Mesenchymal stem cell (in vitro differentiated cells and primary cell): ENCODE measurements around the gene PYGO2. TPM values are rescaled to one million over a fixed set of nuclear protein-coding genes. Genes with fewer than 3 reads are reported as not detected.
A peak's percentile ranks its signal among the peaks of the same experiment; 100 is the strongest.

Experiments
- DNase-seq: peaks from one replicate; pipeline ENCODE4 v3.0.0-alpha.2; 2013
- H2AFZ ChIP-seq: one replicate; pipeline ENCODE4 v1.6.1; 2013; ENCODE audit warnings: low read depth, mild to moderate bottlenecking, control low read depth, inconsistent platforms, low read length, moderate library complexity
- H2AK5ac ChIP-seq: 2 replicates; pipeline ENCODE4 v1.6.1; 2013; ENCODE audit warnings: low read length, moderate library complexity, mild to moderate bottlenecking, inconsistent platforms; ENCODE audit not compliant: severe bottlenecking
- H2BK120ac ChIP-seq: one replicate; pipeline ENCODE4 v1.6.1; 2013; ENCODE audit warnings: low read depth, mild to moderate bottlenecking, inconsistent platforms, low read length, moderate library complexity
- H2BK12ac ChIP-seq, 2 experiments: one replicate each; pipeline ENCODE4 v1.6.1; 2013; ENCODE audit warnings: inconsistent platforms in 2 of 2, low read length in 2 of 2, mild to moderate bottlenecking in 2 of 2, moderate library complexity in 2 of 2, control low read depth in 1 of 2
- H2BK15ac ChIP-seq: one replicate; pipeline ENCODE4 v1.6.1; 2013; ENCODE audit warnings: mild to moderate bottlenecking, low read depth, inconsistent platforms; ENCODE audit not compliant: poor library complexity, severe bottlenecking
- H2BK5ac ChIP-seq: 2 replicates; pipeline ENCODE4 v1.6.1; 2013; ENCODE audit warnings: low read depth, mild to moderate bottlenecking, low read length, control low read depth, inconsistent platforms; ENCODE audit not compliant: poor library complexity, severe bottlenecking
- H3K14ac ChIP-seq, 2 experiments: one replicate each; pipeline ENCODE4 v1.6.1; 2013; ENCODE audit warnings: inconsistent platforms in 2 of 2, low read length in 2 of 2, control low read depth in 1 of 2, mild to moderate bottlenecking in 1 of 2, moderate library complexity in 1 of 2
- H3K18ac ChIP-seq, 2 experiments: one replicate each; pipeline ENCODE4 v1.6.1; 2013; ENCODE audit warnings: inconsistent platforms in 2 of 2, low read length in 2 of 2, control low read depth in 1 of 2, low read depth in 1 of 2, mild to moderate bottlenecking in 1 of 2
- H3K23ac ChIP-seq, 2 experiments: one replicate each; pipeline ENCODE4 v1.6.1; 2013; ENCODE audit warnings: inconsistent platforms in 2 of 2, low read length in 2 of 2, mild to moderate bottlenecking in 2 of 2, moderate library complexity in 2 of 2, control low read depth in 1 of 2
- H3K27ac ChIP-seq: 2 replicates; pipeline ENCODE4 v1.5.1; 2013; ENCODE audit warnings: mild to moderate bottlenecking, moderate library complexity, low read length, control low read depth, inconsistent platforms; ENCODE audit not compliant: poor library complexity, severe bottlenecking
- H3K27me3 ChIP-seq, 2 experiments: 2 replicates each; pipeline versions ENCODE4 v1.6.1 to v1.7.0; 2013; ENCODE audit warnings: low read length in 2 of 2, mild to moderate bottlenecking in 2 of 2, moderate library complexity in 2 of 2, control low read depth in 1 of 2, inconsistent platforms in 1 of 2; ENCODE audit not compliant: control insufficient read depth in 1 of 2, insufficient read depth in 1 of 2
- H3K36me3 ChIP-seq, 2 experiments: 2 replicates each; pipeline versions ENCODE4 v1.6.1 to v1.7.0; 2013; ENCODE audit warnings: low read length in 2 of 2, control low read depth in 1 of 2, inconsistent platforms in 1 of 2, low read depth in 1 of 2, mild to moderate bottlenecking in 1 of 2; ENCODE audit not compliant: insufficient read depth in 2 of 2, control insufficient read depth in 1 of 2
- H3K4ac ChIP-seq, 2 experiments: one replicate each; pipeline ENCODE4 v1.6.1; 2013; ENCODE audit warnings: inconsistent platforms in 2 of 2, low read length in 2 of 2, mild to moderate bottlenecking in 2 of 2, moderate library complexity in 2 of 2, control low read depth in 1 of 2, low read depth in 1 of 2
- H3K4me1 ChIP-seq: 2 replicates; pipeline ENCODE4 v1.6.1; 2013; ENCODE audit warnings: low read depth, low read length, control low read depth; ENCODE audit not compliant: control insufficient read depth, insufficient read depth
- H3K4me2 ChIP-seq: 2 replicates; pipeline ENCODE4 v1.6.1; 2013; ENCODE audit warnings: low read length, mild to moderate bottlenecking, inconsistent platforms; ENCODE audit not compliant: poor library complexity, severe bottlenecking
- H3K4me3 ChIP-seq, 2 experiments: 2 replicates each; pipeline versions ENCODE4 v1.5.1 to v1.7.0; 2013; ENCODE audit warnings: low read length in 2 of 2, mild to moderate bottlenecking in 2 of 2, control low read depth in 1 of 2, low read depth in 1 of 2; ENCODE audit not compliant: insufficient read depth in 1 of 2
- H3K79me1 ChIP-seq: replicated peaks from 2 replicates; pipeline ENCODE4 v1.6.1; 2013; ENCODE audit warnings: mild to moderate bottlenecking, control low read depth, low read length, inconsistent platforms; ENCODE audit not compliant: poor library complexity, severe bottlenecking
- H3K9ac ChIP-seq: 2 replicates; pipeline ENCODE4 v1.7.0; 2013; ENCODE audit warnings: mild to moderate bottlenecking, low read length, moderate library complexity
- H3K9me3 ChIP-seq: 2 replicates; pipeline ENCODE4 v1.7.0; 2013; ENCODE audit warnings: mild to moderate bottlenecking, low read length; ENCODE audit not compliant: control insufficient read depth
- H4K8ac ChIP-seq: one replicate; pipeline ENCODE4 v1.6.1; 2013; ENCODE audit warnings: inconsistent platforms, mild to moderate bottlenecking, low read length, moderate library complexity
- H4K91ac ChIP-seq: one replicate; pipeline ENCODE4 v1.6.1; 2013; ENCODE audit warnings: mild to moderate bottlenecking, low read length, inconsistent platforms
- WGBS: methylation state at CpG from one replicate; pipeline ENCODE4 v1.1.7; 2013; ENCODE audit warnings: mixed read lengths; 5-methylcytosine and 5-hydroxymethylcytosine counted together
- polyA plus RNA-seq, 2 experiments: library from polyadenylated mRNA; stranded (reverse); fragments of 200-250 nt; gene quantifications; one replicate each; pipeline ENCODE4 v1.2.3, GENCODE V29; 2013

The PYGO2 gene
- polyA plus RNA-seq (2013, experiment 1 of 2): 16.1 TPM
- 15.3 TPM for polyA plus RNA-seq (2013, experiment 2 of 2)

GRCh38 chr1:154961207-154962155, at the start of gene PYGO2:
TSS of gene PYGO2 (minus strand) at chr1:154961782. CDS start at chr1:154961576, 206 bp downstream.
- peak within 1 kb of the TSS; percentile 76 for H2AK5ac ChIP-seq
- peak within 1 kb of the TSS; percentile 91 for H2BK15ac ChIP-seq
- H3K14ac ChIP-seq: peak within 1 kb of the TSS in 1 of 2 experiments; percentile 99
- peaks cover 27% of the 10 kb centered on the region for H3K4me1 ChIP-seq
- H2BK120ac ChIP-seq: peak within 1 kb of the TSS; percentile 93
- H3K27me3 ChIP-seq: no peaks in the 10 kb centered on the region
- H4K91ac ChIP-seq: peak within 1 kb of the TSS; percentile 99
- H3K9ac ChIP-seq: peak within 1 kb of the TSS; percentile 96
- H3K27ac ChIP-seq: peak within 1 kb of the TSS; percentile 89
- H3K79me1 ChIP-seq: peaks cover 18% of the 10 kb centered on the region
- H3K23ac ChIP-seq: peak within 1 kb of the TSS in 1 of 2 experiments; percentile 97
- H3K9me3 ChIP-seq: no peaks in the 10 kb centered on the region
- H2AFZ ChIP-seq: peak within 1 kb of the TSS; percentile 66
- WGBS: 1% methylated on average over 87 of the region's 93 CpGs
- peak within 1 kb of the TSS; percentile 97 for H2BK5ac ChIP-seq
- peak within 1 kb of the TSS; percentile 96 to 100 for H3K18ac ChIP-seq
- peak within 1 kb of the TSS in 1 of 2 experiments; percentile 43 for H2BK12ac ChIP-seq
- H3K4me2 ChIP-seq: peak within 1 kb of the TSS; percentile 80
- H3K4me3 ChIP-seq: peak within 1 kb of the TSS; percentile 85 to 94
- H3K4ac ChIP-seq: peak within 1 kb of the TSS; percentile 99
- peak; percentile 83 for DNase-seq
- H3K36me3 ChIP-seq: peaks cover 57 to 59% of the 10 kb centered on the region in 2 experiments
- peak within 1 kb of the TSS; percentile 100 for H4K8ac ChIP-seq

- H3K14ac ChIP-seq: no peak overlapping the region
- peaks cover 28 to 95% of the 10 kb centered on the region in 2 experiments for H3K36me3 ChIP-seq
- H3K27me3 ChIP-seq: no peaks in the 10 kb centered on the region
- H2BK15ac ChIP-seq: no peak overlapping the region
- no peak overlapping the region for H4K8ac ChIP-seq
- peaks cover 23% of the 10 kb centered on the region for H3K4me1 ChIP-seq
- H2BK12ac ChIP-seq: no peak overlapping the region
- no peak overlapping the region for H2BK5ac ChIP-seq
- H3K9me3 ChIP-seq: no peaks in the 10 kb centered on the region
- H2AFZ ChIP-seq: no peak overlapping the region
- no peak overlapping the region for H4K91ac ChIP-seq
- H2AK5ac ChIP-seq: no peak overlapping the region
- WGBS: 93% methylated on average over 4 of the region's 5 CpGs
- H3K18ac ChIP-seq: no peak overlapping the region
- no peak for DNase-seq
- no peak overlapping the region for H3K27ac ChIP-seq
- H3K4me2 ChIP-seq: no peak overlapping the region
- no peak overlapping the region for H2BK120ac ChIP-seq
- H3K4ac ChIP-seq: peak overlapping the region in 1 of 2 experiments; percentile 29
- H3K23ac ChIP-seq: no peak overlapping the region
- no peak overlapping the region for H3K4me3 ChIP-seq
- no peak overlapping the region for H3K9ac ChIP-seq
- H3K79me1 ChIP-seq: peaks cover 43% of the 10 kb centered on the region
Measured at GRCh38 chr1:155011004-155011416, 49.4 kb upstream of the PYGO2 start.

- Histone ChIP-seq H3K4me2 (no peak overlapping the region), H2BK15ac (no peak overlapping the region), H3K27me3 (no peaks in the 10 kb centered on the region), H4K91ac (no peak overlapping the region), H2BK5ac (no peak overlapping the region), H3K36me3 (peaks cover 22 to 93% of the 10 kb centered on the region in 2 experiments), H3K79me1 (peaks cover 44% of the 10 kb centered on the region), H3K9me3 (no peaks in the 10 kb centered on the region), H2AFZ (no peak overlapping the region), H2AK5ac (no peak overlapping the region), H2BK12ac (no peak overlapping the region), H3K4me1 (peaks cover 28% of the 10 kb centered on the region), H3K4me3 (no peak overlapping the region), H3K14ac (no peak overlapping the region), H3K23ac (no peak overlapping the region), H3K27ac (no peak overlapping the region), H4K8ac (no peak overlapping the region), H3K9ac (no peak overlapping the region), H3K4ac (peak overlapping the region in 1 of 2 experiments; percentile 29), H2BK120ac (no peak overlapping the region), H3K18ac (no peak overlapping the region)
- WGBS: 81% methylated on average over 8 of the region's 11 CpGs
- DNase-seq: no peak
Measured at GRCh38 chr1:155010211-155010918, 48.8 kb upstream of the PYGO2 start.

GRCh38 chr1:155009742-155010141, 48.2 kb upstream of the PYGO2 start:
- no peak overlapping the region for H3K9ac ChIP-seq
- H4K8ac ChIP-seq: no peak overlapping the region
- no peak for DNase-seq
- peaks cover 17 to 87% of the 10 kb centered on the region in 2 experiments for H3K36me3 ChIP-seq
- no peak overlapping the region for H3K4ac ChIP-seq
- H3K23ac ChIP-seq: no peak overlapping the region
- no peak overlapping the region for H2BK12ac ChIP-seq
- peaks cover 33% of the 10 kb centered on the region for H3K4me1 ChIP-seq
- no peak overlapping the region for H2BK120ac ChIP-seq
- H3K14ac ChIP-seq: no peak overlapping the region
- H3K4me3 ChIP-seq: no peak overlapping the region
- H2BK5ac ChIP-seq: no peak overlapping the region
- H3K27me3 ChIP-seq: no peaks in the 10 kb centered on the region
- no peak overlapping the region for H3K27ac ChIP-seq
- H3K18ac ChIP-seq: no peak overlapping the region
- WGBS: 95% methylated on average over 3 of the region's 5 CpGs
- H3K79me1 ChIP-seq: peaks cover 44% of the 10 kb centered on the region
- H2AK5ac ChIP-seq: no peak overlapping the region
- H4K91ac ChIP-seq: no peak overlapping the region
- no peak overlapping the region for H2AFZ ChIP-seq
- no peaks in the 10 kb centered on the region for H3K9me3 ChIP-seq
- H2BK15ac ChIP-seq: no peak overlapping the region
- no peak overlapping the region for H3K4me2 ChIP-seq
